Hematopoietic multipotent progenitor cell treated with erythropoietin and hydrocortisone succinate and interleukin-3 and kit ligand, for 6 days (in vitro differentiated cells): ENCODE data around the gene DMAC2.
"Not testable (repeated sequence)": the region's sequence is repeated elsewhere in the genome, so short reads cannot be mapped to it uniquely, and the experiment has no call there.

ENCODE experiments used
- DNase-seq: peaks from one replicate; pipeline ENCODE4 v3.0.0-alpha.2; 2015

Gene DMAC2

GRCh38 chr19:41397086-41398049 is 42.3 kb downstream of the DMAC2 start, which contains the start of the genes BCKDHA and EXOSC5:
TSS of gene BCKDHA (plus strand) at chr19:41397818. CDS start at chr19:41397828, 10 bp downstream.
TSS of gene EXOSC5 (minus strand) at chr19:41397359. CDS start at chr19:41397328, 31 bp downstream.
- DNase-seq = peak; percentile 100

GRCh38 chr19:41395355-41395754 is 44.4 kb downstream of the DMAC2 start:
- no peak for DNase-seq

GRCh38 chr19:41392775-41393174 is 46.9 kb downstream of the DMAC2 start:
- no peak for DNase-seq

GRCh38 chr19:41391618-41392017 is 48.1 kb downstream of the DMAC2 start:
- DNase-seq = no peak

- DNase-seq = no peak
Observed at GRCh38 chr19:41386442-41386841, 53.3 kb downstream of the DMAC2 start.

- no peak for DNase-seq
Observed at GRCh38 chr19:41384351-41384750, 55.4 kb downstream of the DMAC2 start.

GRCh38 chr19:41381536-41381935 is 58.2 kb downstream of the DMAC2 start:
- not testable (repeated sequence) for DNase-seq
